NOMO-1 (cell line): ENCODE measurements around the gene IL7R.
"Not testable (repeated sequence)": the region's sequence is repeated elsewhere in the genome, so short reads cannot be mapped to it uniquely, and the experiment has no call there.

Source experiments
- DNase-seq, 2 experiments: peaks; one replicate each; lab custom pipeline; 2025; ENCODE audit not compliant: unreplicated experiment in 2 of 2; lab: John Stamatoyannopoulos, UW

IL7R gene

DNA sequence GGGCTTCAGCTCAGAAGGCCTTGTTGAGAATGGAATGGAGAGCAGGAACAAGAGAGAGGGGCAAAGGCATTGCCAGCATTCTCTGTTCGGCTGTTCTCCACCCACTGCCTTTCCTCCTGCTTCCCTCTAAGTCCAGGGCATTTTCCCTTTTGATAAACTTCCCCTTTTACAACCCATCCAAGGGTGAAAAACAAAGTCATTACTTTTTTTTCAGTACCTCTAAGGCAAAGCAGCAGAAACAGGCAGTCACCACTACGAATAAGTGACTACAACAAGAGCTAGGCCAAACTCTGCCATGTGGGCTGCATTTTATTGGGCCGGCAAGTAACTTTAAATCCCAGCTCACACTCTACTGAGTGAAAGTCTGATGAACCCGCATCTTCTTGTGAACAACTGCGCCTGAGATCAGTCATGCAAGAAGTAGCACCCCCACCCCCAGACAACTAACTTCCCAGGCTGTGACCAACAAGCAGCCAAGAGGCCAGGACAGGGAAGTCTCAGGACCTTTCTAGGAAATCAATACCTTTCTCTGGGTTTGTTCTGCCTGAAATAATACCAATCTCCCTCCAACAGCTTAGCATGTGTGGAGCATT, 13.1 kb downstream of the IL7R start:
- no peak for DNase-seq

DNA sequence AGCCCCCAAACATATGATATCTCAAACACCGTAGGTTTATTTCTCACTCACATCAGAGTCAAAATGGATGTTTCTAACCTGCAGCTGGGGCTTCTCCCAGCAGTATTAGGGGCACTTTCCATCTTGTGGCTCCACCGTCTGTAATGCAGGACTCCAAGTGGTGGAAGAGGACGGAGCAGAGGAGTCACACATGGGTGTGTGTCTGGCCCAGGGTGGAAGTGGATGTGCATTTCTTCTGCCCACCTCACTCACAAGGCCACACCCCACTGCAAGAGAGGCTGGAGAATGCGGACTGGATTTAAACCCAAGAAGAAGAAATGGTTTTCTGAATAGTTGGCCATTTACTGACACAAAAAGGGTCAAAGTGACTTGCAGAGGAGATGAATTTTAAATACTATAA, 13.9 kb downstream of the IL7R start:
- DNase-seq = no peak

DNA sequence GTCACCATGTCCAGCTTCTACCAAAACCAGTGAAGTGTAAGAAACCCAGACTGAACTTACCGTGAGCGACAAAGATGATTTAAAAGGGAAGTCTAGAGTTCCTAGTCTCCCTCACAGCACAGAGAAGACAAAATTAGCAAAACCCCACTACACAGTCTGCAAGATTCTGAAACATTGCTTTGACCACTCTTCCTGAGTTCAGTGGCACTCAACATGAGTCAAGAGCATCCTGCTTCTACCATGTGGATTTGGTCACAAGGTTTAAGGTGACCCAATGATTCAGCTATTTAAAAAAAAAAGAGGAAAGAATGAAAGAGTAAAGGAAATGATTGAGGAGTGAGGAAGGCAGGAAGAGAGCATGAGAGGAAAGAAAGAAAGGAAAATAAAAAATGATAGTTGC, 19.8 kb downstream of the IL7R start:
- DNase-seq = peak in 1 of 2 experiments; percentile 20

DNA sequence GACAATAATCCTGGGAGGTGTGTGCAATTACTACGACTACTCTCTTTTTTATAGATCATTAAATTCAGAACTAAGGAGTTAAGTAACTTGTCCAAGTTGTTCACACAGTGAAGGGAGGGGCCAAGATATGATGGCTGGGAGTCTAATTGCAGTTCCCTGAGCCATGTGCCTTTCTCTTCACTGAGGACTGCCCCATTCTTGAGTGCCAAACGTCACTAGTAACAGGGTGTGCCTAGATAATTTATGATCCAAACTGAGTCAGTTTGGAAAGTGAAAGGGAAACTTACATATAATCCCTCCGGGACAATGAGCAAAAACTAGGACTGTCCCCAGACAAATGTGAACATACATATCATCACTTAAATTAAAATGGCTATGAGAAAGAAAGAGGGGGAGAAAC, 20.2 kb downstream of the IL7R start:
- peak in 1 of 2 experiments; percentile 29 for DNase-seq

DNA sequence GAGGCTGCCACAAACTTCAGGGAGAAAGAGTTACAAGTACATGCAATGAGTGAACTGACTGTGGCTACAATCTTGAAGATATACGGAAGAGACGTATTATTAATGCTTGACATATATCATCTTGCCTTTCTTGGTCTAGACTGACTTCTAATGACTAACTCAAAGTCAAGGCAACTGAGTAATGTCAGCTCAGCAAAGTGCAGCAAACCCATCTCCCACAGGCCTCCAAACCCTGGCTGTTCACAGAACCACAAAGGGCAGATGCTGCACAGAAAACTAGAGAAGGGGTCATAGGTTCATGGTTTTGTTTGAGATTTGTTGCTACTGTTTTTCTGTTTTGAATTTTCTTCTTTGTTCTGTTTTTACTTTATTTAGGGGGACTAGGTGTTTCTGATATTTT, 21.0 kb downstream of the IL7R start:
- no peak for DNase-seq

DNA sequence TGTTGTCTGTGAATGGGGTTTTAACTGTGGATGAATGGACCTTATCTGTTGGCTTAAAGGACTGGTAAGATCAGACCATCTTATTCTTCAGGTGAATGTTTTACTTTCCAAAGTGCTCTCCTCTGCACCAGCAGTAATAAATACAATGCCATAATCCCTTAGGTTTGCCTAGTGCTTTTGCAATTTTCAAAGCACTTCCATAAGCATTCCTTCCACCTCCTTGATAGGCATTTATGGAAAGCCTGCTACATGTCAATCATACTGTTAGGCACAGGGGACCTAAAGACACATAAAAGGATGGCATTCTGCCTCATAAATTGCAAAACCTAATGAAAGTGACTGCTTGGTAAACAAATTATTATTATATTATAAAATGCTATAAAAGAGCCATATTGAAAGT, 21.4 kb downstream of the IL7R start:
- DNase-seq = no peak

DNA sequence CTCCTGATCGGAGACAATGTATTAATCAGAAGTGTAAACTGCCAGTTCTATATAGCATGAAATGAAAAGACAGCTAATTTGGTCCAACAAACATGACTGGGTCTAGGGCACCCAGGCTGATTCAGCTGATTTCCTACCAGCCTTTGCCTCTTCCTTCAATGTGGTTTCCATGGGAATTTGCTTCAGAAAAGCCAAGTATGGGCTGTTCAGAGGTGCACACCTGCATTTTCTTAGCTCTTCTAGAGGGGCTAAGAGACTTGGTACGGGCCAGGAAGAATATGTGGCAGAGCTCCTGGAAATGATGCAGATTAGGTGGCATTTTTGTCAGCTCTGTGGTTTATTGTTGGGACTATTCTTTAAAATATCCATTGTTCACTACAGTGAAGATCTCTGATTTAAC, 22.4 kb downstream of the IL7R start:
- DNase-seq = no peak

DNA sequence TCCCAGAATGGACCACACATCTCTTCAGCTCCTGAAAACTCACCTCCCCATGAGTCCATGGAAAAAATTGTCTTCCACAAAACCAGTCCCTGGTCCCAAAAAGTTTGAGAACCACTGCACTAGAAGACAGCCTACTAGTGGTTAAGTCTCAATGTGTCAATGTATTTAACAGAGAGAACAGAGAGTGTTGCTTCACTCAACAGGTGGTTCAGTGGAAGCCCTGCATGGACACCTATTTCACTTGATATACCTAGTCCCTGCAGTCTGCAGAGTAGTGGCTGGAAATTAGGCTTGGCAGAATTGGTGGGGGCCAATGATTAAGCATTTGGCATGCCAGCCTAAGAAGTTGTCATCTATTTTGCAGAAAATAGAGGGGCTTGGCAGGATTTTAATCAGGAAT, 23.0 kb downstream of the IL7R start:
- no peak for DNase-seq

DNA sequence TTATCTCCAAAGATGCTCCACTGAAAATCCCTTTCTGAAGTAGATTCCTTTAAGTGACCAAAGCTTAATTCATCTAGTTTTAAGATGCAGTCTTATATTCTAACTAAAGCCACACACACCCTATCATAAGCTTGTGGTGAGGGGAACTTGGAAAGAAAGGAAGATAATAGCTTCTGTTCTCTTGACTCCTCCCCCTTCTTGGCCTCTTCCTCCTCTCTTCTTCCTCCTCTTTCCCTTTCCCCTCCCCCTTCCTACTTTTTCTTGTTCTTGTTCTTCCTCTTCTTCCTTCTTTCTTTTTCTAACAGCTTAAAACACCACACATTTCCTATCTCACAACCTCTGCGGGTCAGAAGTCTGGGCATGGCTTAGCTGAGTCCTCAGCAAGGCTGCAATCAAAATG, 23.5 kb downstream of the IL7R start:
- peak; percentile 34 to 40 for DNase-seq

DNA sequence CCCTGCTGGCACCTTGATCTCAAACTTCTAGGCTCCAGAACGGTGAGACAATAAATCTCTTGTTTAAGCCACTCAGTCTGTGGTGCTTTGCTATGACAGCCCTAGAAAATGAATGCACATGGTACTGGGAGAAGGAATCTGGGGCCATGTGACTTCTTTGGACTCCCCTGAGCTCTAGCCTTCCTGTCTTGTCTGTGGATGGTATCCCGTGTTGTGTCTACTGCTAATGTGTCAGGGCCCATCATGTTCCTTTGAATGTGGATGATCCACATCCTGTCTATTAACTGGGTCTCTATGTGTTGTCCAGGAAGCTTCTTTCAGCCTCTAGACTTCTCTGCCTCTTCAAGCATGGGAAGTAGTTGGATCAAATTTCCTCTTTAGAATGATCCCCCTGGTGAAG, 25.1 kb downstream of the IL7R start:
- DNase-seq = no peak

DNA sequence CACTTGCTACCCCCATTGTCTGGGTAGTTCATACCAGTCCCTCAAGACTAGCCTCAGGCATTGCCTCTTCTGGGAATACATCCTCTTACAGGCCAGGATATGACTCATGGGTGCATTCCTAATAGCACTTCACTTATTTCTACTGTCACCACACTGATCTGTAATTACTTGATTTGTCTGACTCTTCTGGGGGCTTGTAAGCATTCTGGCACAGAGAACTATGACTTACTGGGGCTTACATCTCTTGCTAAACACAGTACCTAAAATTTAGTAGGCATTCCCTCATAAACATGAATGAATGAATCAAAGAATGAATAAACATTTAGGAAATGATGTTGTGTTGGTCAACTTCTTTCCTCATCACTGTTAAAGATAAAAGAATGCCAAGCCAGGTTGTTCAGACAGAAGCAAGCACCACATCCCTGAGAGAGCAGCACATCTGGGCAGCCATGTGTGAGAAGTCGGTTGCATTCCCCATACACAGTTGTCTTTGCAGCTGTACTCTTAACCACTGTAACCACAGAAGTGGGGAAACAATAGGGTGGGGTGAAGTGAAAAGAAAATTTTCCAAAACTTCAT, 27.6 kb downstream of the IL7R start:
- peak; percentile 30 to 65 for DNase-seq

DNA sequence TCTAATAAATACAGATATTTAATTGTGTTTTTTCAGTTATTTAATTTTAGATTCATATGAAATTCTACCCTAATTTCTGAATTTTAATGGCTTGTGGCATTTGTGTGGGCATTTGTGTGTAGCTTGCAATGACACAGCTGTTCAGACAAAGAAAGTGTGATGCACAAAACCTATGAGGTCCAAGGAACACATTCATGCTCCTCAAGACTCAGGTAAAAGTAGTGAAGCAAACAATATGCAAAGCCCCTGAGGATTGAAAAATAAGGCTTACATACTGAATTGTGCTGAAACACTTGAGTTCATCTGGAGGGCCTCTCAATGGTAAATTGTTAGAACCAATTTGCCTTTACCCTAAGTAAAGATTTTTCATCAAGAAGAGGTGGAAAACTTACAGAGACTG, 28.1 kb downstream of the IL7R start:
- no peak for DNase-seq

DNA sequence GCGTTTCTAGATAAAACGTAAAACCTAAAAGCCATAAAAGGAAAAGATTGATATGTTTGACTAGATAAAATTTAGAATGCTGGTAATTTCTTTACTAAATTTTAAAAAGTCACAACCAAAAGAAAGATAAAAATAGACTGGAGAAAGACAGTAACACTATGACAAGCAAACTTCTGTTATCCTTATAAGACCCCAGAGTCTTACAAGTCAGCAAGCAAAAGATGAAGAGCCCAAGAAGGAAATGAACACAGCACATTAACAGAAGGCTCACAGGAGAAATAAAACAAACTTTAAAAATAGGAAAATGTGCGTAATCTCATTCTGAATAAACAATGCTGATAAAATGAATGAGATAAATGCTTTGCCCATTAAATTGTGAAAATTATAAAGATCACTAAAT, 29.7 kb downstream of the IL7R start:
- no peak for DNase-seq

DNA sequence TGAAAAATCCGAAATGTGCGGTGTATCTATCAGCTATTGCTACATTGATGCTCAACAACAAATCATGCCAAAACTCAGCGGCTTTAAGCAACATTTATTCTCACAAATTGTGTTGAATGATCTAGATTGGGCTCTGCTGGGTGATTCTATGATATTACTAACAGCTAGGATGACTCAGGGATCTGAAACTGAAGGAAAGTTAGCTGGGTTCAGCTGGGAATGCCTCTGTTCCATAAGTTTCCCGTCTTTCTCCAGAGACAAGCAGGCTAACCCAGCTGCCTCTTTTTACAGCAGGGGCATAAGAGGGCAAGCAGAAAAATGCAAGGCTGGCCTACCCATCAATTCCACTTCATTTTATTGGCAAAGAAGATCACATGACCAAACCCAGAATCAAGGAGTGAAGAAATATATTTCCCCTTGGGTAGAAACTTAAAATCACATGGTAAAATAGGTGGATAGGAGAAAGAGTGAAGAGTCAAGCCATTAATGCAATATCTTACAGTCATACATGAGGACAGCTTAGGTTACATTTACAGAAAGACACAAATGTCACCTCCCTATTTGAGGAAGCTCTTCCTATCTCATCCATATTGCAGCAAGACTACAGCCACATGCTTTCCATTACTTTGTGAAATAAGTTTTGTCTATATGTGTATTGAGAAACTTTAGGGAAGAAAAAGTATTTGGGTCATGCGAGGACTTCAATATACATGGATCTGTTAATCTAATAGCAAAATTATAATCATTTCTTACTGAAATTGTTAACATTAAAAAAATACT, 30.8 kb downstream of the IL7R start:
- DNase-seq = no peak

DNA sequence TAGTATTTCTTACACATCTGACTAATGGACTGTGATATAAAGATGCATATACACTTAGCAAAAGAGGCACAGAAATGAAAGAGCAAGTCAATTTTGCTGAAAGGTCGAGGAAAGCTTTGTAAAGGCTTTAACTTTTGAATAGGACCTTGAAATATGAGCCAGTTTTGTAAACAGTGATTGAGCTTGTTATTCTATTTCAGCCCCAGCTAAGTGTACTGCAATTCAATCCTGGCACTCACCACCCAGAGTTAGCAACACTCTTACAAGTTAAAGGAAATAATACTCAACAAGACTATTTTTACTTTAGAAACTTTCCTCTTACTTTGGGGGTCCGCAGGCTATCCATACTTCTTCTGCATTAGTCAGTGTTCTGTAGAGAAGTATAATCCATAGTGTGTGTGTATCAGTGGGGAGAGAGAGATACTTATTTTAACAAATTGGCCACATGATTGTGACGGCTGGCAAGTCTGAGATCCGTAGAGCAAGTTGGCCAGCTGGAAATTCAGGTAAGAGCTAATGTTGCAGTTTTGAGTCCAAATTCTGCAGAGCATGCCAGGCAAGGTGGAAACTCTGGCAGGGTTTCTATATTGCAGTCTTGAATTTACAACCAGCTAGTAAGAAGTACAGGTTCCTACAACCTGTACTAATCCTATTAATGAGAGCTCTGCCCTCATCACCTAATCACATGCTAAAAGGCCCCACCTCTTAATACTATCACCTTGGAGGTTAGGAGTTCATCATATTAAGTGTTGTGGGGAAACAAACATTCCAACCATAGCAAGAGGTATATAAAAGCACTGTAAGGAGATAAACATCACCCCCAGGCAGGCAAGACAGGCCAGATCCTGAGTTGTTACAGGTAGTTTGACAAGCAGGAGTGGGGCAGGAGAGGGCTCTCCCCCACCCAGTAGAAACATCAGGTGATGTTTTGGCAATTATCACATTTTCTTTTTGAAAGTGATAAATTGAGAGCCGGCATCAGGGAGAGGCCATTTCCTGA, 33.6 kb downstream of the IL7R start:
- no peak for DNase-seq

DNA sequence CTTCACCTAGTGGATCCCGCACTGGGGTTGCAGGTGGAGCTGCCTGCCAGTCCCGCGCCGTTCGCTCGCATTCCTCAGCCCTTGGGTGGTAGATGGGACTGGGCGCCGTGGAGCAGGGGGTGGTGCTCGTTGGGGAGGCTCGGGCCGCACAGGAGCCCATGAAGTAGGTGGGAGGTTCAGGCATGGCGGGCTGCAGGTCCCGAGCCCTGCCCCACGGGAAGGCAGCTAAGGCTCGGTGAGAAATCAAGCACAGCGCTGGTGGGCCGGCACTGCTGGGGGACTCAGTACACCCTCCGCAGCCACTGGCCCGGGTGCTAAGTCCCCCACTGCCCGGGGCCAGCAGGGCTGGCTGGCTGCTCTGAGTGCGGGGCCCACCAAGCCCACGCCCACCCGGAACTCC, 36.1 kb downstream of the IL7R start:
- DNase-seq = not testable (repeated sequence)

DNA sequence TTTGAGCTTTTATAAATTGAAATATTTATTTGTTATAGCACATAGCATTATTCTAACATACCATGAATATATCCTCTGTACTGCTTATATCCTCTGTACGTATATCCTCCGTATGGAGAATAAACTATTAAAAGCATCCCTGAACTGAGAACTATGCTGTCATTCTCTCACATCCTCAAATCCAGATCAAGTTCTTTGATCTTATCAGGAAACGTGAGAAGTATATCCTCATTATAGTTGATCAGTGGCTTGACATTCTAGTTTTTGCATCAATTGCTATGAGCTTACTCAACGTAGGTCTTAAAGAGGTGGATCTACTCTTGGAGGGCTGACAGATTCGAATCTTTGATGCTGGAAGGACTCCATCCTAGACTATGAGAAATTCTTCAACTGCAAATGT, 37.4 kb downstream of the IL7R start:
- DNase-seq = no peak

DNA sequence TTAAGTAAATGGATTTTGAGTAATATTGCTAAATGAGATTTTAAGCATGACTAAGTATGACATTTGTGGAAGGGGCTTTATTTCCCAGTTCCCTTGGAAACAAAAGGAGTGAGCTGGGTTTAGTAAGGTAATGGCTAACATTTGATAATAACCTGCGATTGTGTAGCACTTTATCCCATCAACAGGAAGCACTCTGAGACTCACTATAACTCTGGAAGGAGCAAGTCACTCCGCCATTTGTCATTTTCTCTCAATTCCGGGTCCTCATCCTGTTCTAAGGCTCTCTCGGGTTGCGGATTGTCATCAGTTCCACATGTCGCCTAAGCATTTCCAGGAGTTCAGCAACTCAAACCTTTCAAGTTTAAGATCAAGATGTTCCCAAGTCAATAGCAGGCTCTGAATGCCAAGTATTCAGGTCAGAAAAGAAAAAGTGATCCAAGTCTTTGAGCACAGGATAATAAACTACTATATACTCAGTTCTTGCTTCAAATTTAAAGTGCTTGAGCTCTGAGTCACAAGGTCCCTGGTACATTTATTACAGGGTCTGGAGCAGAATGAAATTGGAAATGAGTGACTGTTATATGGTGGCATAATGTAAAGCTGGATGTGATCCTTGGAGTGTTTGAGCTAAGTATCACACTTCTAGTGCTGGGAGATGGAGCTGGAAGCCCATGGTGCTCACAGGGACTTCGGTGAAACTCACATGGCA, 42.4 kb downstream of the IL7R start:
- DNase-seq = no peak

DNA sequence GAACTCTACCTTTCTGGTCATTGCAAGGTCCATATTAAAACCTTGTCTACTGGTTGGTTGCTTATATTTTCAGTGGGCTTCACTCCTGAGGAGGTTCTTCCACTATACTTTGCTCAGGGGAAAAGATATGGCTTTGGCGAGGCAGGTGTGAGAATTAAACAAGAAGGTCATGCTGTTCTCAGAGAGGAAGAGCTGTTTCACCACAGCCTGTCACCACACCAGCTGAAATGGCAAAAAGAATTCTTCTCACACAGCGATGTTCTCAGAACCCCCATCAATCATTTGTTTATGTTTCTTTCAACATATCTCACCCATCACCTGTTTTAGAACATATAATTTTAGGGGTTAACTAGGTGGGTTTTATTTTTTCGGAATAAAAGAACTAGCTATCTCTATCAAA, 43.1 kb downstream of the IL7R start:
- no peak for DNase-seq

DNA sequence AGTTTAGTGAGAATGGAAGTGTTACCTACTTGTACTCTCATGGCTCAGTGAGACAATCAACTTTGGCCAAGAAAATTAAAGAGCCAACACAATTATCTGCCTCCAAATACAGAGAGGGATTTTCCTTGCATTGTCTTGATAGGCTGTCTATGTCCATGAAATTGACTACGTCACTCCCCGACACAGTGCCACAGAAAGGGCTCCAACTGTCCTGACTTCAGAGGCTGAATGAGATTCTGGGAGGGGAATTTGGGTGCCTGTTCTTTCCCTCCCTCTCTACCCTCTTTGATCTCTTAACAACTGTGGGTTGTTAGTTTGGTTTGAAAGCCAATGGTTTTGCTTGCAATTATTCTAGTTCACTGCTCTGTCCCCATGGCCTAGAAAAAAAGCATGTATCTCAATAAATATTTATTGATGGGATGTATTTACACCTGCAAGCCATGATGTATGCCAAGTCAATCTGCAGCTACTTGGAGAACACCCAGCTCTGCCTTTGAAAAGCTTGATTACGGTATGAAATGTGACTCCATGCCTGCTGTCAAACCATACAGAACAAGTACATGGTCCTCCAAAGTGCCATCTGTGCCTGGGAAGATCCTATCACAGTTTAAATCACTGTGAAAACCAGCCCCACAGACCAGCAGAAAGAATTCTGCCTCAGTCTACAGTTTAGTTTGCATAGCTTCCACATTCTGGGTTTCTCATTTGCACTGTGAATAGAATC, 44.4 kb downstream of the IL7R start:
- DNase-seq = no peak
